Measurements from ENCODE around the gene GDPD5. TPM values are rescaled to one million over a fixed set of nuclear protein-coding genes. Genes with fewer than 3 reads are reported as not detected.

The GDPD5 gene
- total and polyA plus RNA-seq, 10 of the 15 experiments (the other 5 are each of a cell fraction or from before 2014, with no cell fraction given): 0.10 to 30.0 (median 6.7) TPM

- DNase-seq (ENCODE audit: low read depth, low spot score) (no peak), ATAC-seq (no peak), FAIRE-seq (no peak)
- Histone ChIP-seq H3K79me2 (ENCODE audit: control insufficient read depth, insufficient read depth, low read length) (no peaks in the 10 kb centered on the region), H4K20me1 (ENCODE audit: control insufficient read depth, insufficient read depth) (no peaks in the 10 kb centered on the region), H3K27ac (ENCODE audit: control insufficient read depth, insufficient read depth) (no peak overlapping the region), H3K4me2 (ENCODE audit: control insufficient read depth, insufficient read depth) (no peak overlapping the region), H3K36me3 (ENCODE audit: control insufficient read depth in 2 of 2, insufficient read depth in 2 of 2, low read length in 1 of 2) (no peaks in the 10 kb centered on the region), H3K4me1 (ENCODE audit: control insufficient read depth, insufficient read depth, low read length) (peaks cover 7% of the 10 kb centered on the region), H3K9ac (ENCODE audit: control insufficient read depth, insufficient read depth, low read length) (no peak overlapping the region), H3K4me3 (no peak overlapping the region), H2AFZ (ENCODE audit: control insufficient read depth, low read depth, low read length) (no peak overlapping the region), H3K9me3 (replicated peaks; ENCODE audit: control insufficient read depth, insufficient read depth, low read length) (no peaks in the 10 kb centered on the region), H3K27me3 (replicated peaks in 1 of 2; ENCODE audit: control insufficient read depth in 2 of 2, insufficient read depth in 2 of 2, low read length in 1 of 2) (no peaks in the 10 kb centered on the region)
- in situ Hi-C loops (cut with MboI): no loop called here
- ChIA-PET RAD21 (ENCODE audit: unreplicated experiment) (no interaction called here), SMC1A (ENCODE audit: uncharacterized antibody, unreplicated experiment) (no interaction called here), CTCF (interaction anchor here (0.6 kb wide), 1 partner anchor 1540 kb away, joined by 3 read pairs; no protein-coding TSS in a partner anchor), POLR2A (no interaction called here)
- WGBS (ENCODE audit: insufficient coverage, insufficient replicate concordance, low lambda C conversion rate, missing lambda C conversion rate): 0% methylated on average over 4 of the region's 4 CpGs
- TF ChIP-seq MYB (IDR thresholded peaks at IDR 0.05; ENCODE audit: borderline replicate concordance, low read depth, low read length): no peak
- no peak for TF ChIP-seq SIX5 (IDR thresholded peaks at IDR 0.05; ENCODE audit: low read depth, low read length, severe bottlenecking)
- TF ChIP-seq TARDBP (IDR thresholded peaks at IDR 0.05; ENCODE audit: borderline replicate concordance): no peak
- no peak for TF ChIP-seq CBX5 (IDR thresholded peaks at IDR 0.05; ENCODE audit: low read depth)
- no peak for TF ChIP-seq E4F1 (IDR thresholded peaks at IDR 0.05; ENCODE audit: borderline replicate concordance, partially characterized antibody)
- no peak for TF ChIP-seq ZNF592 (IDR thresholded peaks at IDR 0.05)
- no peak for TF ChIP-seq SRF (IDR thresholded peaks at IDR 0.05; ENCODE audit: low read depth in 2 of 2, low read length in 2 of 2)
- TF ChIP-seq BMI1 (IDR thresholded peaks at IDR 0.05; ENCODE audit: borderline replicate concordance): no peak
- no peak for TF ChIP-seq FOXK2 (IDR thresholded peaks at IDR 0.05)
- no peak for TF ChIP-seq CBFB (IDR thresholded peaks at IDR 0.05; ENCODE audit: low read depth)
- TF ChIP-seq JUNB (IDR thresholded peaks at IDR 0.05): no peak
- no peak for TF ChIP-seq BACH1 (IDR thresholded peaks at IDR 0.05; ENCODE audit: borderline replicate concordance)
- TF ChIP-seq ZNF217 (IDR thresholded peaks at IDR 0.05): no peak
- intact Hi-C loops (cut with micrococcal nuclease; ENCODE audit: unreplicated experiment): no loop called here
- no TSS peak for BruUV-seq (replicated peaks)
Observed at GRCh38 chr11:75487365-75487764, 38.4 kb downstream of the GDPD5 start.
